GM10248 (cell line): Measurements from ENCODE around the gene ZPR1.
"Not testable (repeated sequence)": the region's sequence is repeated elsewhere in the genome, so short reads cannot be mapped to it uniquely, and the experiment has no call there.

ENCODE experiments used
- CTCF ChIA-PET: fragments of 300-600 bp; sonication (Branson Sonifier 250); formaldehyde crosslinking; extraction: SDS; loops from one replicate; lab custom pipeline; 2021; ENCODE audit warnings: antibody characterized with exemption; lab: Yijun Ruan, JAX
- POLR2A ChIA-PET: fragments of 350-650 bp; sonication (Branson Sonifier 250); formaldehyde crosslinking; extraction: SDS; loops from one replicate; lab custom pipeline; 2020; ENCODE audit warnings: antibody characterized with exemption; lab: Yijun Ruan, JAX
- DNase-seq: peaks from one replicate; pipeline ENCODE4 v3.0.0; 2012; ENCODE audit errors: extremely low spot score
- TF ChIP-seq, protein P1 (sequence below): IDR thresholded peaks from 2 replicates; pipeline ENCODE4 v1.5.1; 2012; ENCODE audit warnings: mild to moderate bottlenecking, low read depth; ENCODE audit errors: extremely low read depth, missing control alignments, control extremely low read depth

Gene ZPR1, protein sequence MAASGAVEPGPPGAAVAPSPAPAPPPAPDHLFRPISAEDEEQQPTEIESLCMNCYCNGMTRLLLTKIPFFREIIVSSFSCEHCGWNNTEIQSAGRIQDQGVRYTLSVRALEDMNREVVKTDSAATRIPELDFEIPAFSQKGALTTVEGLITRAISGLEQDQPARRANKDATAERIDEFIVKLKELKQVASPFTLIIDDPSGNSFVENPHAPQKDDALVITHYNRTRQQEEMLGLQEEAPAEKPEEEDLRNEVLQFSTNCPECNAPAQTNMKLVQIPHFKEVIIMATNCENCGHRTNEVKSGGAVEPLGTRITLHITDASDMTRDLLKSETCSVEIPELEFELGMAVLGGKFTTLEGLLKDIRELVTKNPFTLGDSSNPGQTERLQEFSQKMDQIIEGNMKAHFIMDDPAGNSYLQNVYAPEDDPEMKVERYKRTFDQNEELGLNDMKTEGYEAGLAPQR

DNA sequence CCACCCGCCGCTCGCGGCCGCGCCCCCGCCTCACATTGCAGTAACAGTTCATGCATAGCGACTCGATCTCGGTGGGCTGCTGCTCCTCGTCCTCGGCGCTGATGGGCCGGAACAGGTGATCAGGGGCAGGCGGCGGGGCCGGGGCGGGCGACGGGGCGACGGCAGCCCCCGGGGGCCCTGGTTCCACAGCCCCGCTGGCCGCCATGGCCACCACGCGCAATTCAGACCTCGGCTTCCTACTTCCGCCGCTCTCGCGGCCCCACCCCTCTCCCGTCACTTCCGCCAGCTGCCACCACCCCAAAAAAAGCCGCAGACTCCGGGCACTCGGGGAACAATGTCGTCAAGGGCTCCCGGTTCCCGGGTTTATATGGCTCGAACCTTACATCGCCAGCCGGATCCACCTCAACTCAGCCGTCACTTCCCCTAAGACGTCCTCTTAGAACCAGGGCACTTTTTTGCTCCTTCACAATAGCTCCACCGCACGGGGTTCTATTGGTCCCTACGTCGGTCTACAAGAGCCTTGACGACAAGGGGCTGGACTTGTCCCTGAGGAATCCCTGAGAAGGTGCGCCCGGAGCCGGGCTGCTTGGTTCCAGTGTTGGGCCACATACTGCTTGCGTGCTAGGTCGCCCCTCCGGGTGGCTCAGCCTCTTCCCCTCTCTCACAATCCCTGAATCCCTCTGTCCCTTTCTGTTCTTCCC lies at the start of gene ZPR1:
Gene ZPR1, minus strand, starts transcription at position 238 of the 701 bp plus-strand sequence. Its CDS starts 33 bp downstream, at position 205.
- CTCF ChIA-PET: interaction anchor here (0.9 to 10.2 kb wide), 10 partner anchors 7 to 372 kb away, joined by 3 to 100 read pairs (median 4); partner anchors contain the start of genes APOA1, BUD13 and SIK3
- POLR2A ChIA-PET: interaction anchor here (1.0 kb wide), 1 partner anchor 47 kb away, joined by 4 read pairs; no protein-coding TSS in a partner anchor
- TF ChIP-seq, protein P1, sequence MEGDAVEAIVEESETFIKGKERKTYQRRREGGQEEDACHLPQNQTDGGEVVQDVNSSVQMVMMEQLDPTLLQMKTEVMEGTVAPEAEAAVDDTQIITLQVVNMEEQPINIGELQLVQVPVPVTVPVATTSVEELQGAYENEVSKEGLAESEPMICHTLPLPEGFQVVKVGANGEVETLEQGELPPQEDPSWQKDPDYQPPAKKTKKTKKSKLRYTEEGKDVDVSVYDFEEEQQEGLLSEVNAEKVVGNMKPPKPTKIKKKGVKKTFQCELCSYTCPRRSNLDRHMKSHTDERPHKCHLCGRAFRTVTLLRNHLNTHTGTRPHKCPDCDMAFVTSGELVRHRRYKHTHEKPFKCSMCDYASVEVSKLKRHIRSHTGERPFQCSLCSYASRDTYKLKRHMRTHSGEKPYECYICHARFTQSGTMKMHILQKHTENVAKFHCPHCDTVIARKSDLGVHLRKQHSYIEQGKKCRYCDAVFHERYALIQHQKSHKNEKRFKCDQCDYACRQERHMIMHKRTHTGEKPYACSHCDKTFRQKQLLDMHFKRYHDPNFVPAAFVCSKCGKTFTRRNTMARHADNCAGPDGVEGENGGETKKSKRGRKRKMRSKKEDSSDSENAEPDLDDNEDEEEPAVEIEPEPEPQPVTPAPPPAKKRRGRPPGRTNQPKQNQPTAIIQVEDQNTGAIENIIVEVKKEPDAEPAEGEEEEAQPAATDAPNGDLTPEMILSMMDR: no peak
- DNase-seq: peak; percentile 94

DNA sequence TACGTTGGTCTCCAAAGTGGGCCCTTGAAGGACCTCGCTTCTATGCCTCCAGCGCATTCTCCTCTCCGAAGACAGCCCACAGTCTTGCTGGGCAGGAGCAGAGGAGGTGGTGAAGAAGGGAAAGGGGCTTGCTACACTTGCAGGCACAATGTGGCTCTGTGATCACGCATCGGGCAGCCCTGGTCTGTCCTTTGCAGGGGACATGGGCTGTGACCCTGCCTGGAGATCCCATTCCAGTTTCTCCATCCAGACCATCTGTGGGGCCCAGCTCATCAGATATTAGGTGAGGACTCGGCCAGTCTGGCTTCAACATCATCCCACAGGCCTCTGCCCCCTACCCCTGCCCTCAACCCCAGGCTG lies 48.8 kb upstream of the ZPR1 start:
- CTCF ChIA-PET: interaction anchor here (1.0 to 6.3 kb wide), 22 partner anchors 9 to 345 kb away, joined by 3 to 100 read pairs (median 7); partner anchors contain the start of genes APOA4, APOA5 and ZPR1
- TF ChIP-seq, protein P1: no peak
- POLR2A ChIA-PET: no interaction called here
- no peak for DNase-seq

DNA sequence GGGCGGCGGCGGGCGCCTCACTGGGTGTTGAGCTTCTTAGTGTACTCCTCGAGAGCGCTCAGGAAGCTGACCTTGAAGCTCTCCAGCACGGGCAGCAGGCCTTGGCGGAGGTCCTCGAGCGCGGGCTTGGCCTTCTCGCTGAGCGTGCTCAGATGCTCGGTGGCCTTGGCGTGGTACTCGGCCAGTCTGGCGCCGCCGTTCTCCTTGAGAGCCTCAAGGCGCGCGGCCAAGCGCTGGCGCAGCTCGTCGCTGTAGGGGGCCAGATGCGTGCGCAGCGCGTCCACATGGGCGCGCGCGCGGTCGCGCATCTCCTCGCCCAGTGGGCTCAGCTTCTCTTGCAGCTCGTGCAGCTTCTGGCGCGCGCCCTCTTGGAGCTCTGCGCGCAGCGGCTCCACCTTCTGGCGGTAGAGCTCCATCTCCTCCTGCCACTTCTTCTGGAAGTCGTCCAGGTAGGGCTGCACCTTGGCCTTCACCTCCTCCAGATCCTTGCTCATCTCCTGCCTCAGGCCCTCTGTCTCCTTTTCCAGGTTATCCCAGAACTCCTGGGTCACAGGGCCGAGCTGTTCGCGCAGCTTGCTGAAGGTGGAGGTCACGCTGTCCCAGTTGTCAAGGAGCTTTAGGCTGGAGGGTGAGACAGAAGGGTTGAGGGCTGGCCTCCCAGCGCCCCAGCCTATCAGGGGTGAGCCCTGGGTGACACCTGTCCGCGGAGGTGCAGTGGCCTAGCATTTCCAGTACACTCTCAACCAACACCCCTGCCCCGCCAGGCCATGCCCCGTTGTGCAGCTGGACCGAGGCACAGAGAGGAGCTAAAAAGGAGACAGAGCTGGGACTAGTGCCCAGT lies 48.2 kb upstream of the ZPR1 start:
- DNase-seq: peak; percentile 90
- POLR2A ChIA-PET: interaction anchor here (0.9 to 1.4 kb wide), 2 partner anchors 48 to 261 kb away, joined by 4 read pairs; partner anchors contain the start of gene ZPR1
- TF ChIP-seq, protein P1: peak; percentile 77
- CTCF ChIA-PET: interaction anchor here (0.8 to 6.3 kb wide), 27 partner anchors 9 to 346 kb away, joined by 3 to 100 read pairs (median 5); partner anchors contain the start of genes APOA4, APOA5 and ZPR1

DNA sequence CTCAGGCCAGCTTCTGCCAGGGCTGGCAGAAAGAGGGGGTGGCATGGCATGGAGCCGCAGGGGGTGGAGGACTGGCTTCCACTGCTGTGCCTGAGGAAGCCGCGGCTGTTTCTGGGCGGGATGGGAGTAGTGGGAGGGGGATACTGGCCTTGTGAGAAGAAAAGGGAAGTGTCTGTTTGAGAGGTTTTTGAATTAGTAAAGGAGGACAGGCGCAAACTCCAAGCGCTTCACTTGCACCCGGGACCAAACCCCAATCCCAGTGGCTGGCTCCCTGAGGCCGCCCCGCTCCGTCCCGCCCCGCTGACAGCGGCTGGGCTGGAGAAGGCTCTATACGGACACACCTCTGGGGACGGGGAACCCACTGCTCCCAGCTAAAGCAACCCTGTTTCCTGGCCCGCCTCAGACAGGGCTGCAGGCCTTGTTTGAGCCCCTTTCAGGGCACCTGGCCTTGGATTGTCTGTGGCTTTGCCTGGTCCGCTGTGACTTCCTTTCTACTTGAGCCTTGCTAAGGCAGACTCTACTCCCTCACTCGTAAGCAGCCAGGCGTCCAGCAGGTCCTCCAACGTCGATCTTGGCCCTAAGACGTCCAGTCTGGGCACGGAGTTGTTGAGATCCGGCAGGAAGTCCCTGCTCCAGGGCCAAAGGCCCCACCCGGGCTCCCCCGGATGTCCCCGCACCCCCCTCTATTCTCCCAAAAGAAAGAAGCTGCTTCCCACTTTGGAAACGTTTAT lies 47.4 kb upstream of the ZPR1 start:
- ChIA-PET POLR2A (interaction anchor here (0.9 to 1.4 kb wide), 2 partner anchors 47 to 262 kb away, joined by 4 read pairs; partner anchors contain the start of gene ZPR1), CTCF (interaction anchor here (0.8 to 6.3 kb wide), 24 partner anchors 9 to 346 kb away, joined by 3 to 100 read pairs (median 6); partner anchors contain the start of genes APOA4, APOA5 and ZPR1)
- peak; percentile 45 for DNase-seq
- TF ChIP-seq, protein P1: no peak

DNA sequence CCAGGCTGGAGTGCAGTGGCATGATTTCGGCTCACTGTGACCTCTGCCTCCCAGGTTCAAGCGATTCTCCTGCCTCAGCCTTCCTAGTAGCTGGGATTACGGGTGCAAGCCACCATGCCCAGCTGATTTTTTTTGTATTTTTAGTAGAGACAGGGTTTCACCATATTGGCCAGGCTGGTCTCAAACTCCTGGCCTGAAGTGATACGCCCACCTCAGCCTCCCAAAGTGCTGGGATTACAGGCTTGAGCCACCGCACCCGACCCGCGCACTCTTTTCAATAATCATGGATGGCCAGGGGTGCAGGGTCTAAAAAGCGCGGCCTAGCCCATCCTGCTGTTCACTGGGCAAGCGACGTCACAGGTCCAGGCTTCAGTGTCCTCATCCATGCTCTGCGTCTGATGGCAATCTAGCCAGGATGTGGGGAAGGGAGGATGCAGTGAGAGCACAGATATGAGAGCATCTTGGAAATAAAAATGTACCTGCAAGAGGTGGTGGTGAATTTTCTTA lies 46.8 kb upstream of the ZPR1 start:
- not testable (repeated sequence) for DNase-seq
- ChIA-PET POLR2A (interaction anchor here (1.4 kb wide), 1 partner anchor 47 kb away, joined by 4 read pairs; the partner anchor contains the start of gene ZPR1), CTCF (interaction anchor here (1.3 to 6.3 kb wide), 6 partner anchors 13 to 102 kb away, joined by 3 to 100 read pairs (median 14); partner anchors contain the start of genes APOA4, APOA5 and ZPR1)
